GM21381 (cell line): ENCODE data around the gene SERINC1.

Source experiments
- ATAC-seq: cut with Tn5 transposase; IDR thresholded peaks from one replicate; pipeline ENCODE4 v1.9.1; 2021; ENCODE audit warnings: mild to moderate bottlenecking, moderate library complexity; ENCODE audit not compliant: unreplicated experiment

SERINC1 gene

GRCh38 chr6:122438975-122439374, 32.6 kb downstream of the SERINC1 start:
- no peak for ATAC-seq

- ATAC-seq = no peak
Measured at GRCh38 chr6:122432816-122433215, 38.8 kb downstream of the SERINC1 start.

- ATAC-seq = no peak
Measured at GRCh38 chr6:122431780-122432179, 39.8 kb downstream of the SERINC1 start.

- ATAC-seq = no peak
Measured at GRCh38 chr6:122429323-122429722, 42.3 kb downstream of the SERINC1 start.

GRCh38 chr6:122428781-122429180, 42.8 kb downstream of the SERINC1 start:
- ATAC-seq = no peak

- ATAC-seq = no peak
Measured at GRCh38 chr6:122426597-122426996, 45.0 kb downstream of the SERINC1 start.

- ATAC-seq = no peak
Measured at GRCh38 chr6:122423734-122424133, 47.9 kb downstream of the SERINC1 start.

GRCh38 chr6:122422614-122423267, 48.9 kb downstream of the SERINC1 start:
- ATAC-seq = peak; percentile 82

GRCh38 chr6:122422003-122422402, 49.6 kb downstream of the SERINC1 start:
- no peak for ATAC-seq

GRCh38 chr6:122416825-122417224, 54.8 kb downstream of the SERINC1 start:
- ATAC-seq = no peak

- no peak for ATAC-seq
Measured at GRCh38 chr6:122412001-122412400, 59.6 kb downstream of the SERINC1 start.

- ATAC-seq = no peak
Measured at GRCh38 chr6:122408702-122409458, 62.7 kb downstream of the SERINC1 start.

GRCh38 chr6:122408240-122408639, 63.4 kb downstream of the SERINC1 start:
- ATAC-seq = no peak

- ATAC-seq = no peak
Measured at GRCh38 chr6:122407712-122408111, 63.9 kb downstream of the SERINC1 start.

GRCh38 chr6:122406187-122406586, 65.4 kb downstream of the SERINC1 start:
- no peak for ATAC-seq

GRCh38 chr6:122405417-122405816, 66.2 kb downstream of the SERINC1 start:
- ATAC-seq = no peak

- no peak for ATAC-seq
Measured at GRCh38 chr6:122404444-122404843, 67.2 kb downstream of the SERINC1 start.

- ATAC-seq = no peak
Measured at GRCh38 chr6:122401104-122401503, 70.5 kb downstream of the SERINC1 start.

GRCh38 chr6:122400462-122401089, 71.0 kb downstream of the SERINC1 start:
- ATAC-seq = no peak

- ATAC-seq = peak; percentile 11
Measured at GRCh38 chr6:122400121-122400450, 71.5 kb downstream of the SERINC1 start.

- ATAC-seq = peak; percentile 99
Measured at GRCh38 chr6:122399348-122400120, 72.1 kb downstream of the SERINC1 start, which contains the start of gene HSF2. Gene HSF2 (plus strand): TSS chr6:122399652. CDS start chr6:122399738, 86 bp downstream.
